Epithelial cell of esophagus (primary cell): ENCODE results near the gene RASSF3.
A peak's percentile ranks its signal among the peaks of the same experiment; 100 is the strongest.
"Not testable (repeated sequence)": the region's sequence is repeated elsewhere in the genome, so short reads cannot be mapped to it uniquely, and the experiment has no call there.

Experiments
- DNase-seq: peaks from one replicate; pipeline ENCODE4 v3.0.0; 2010; ENCODE audit warnings: low read depth
- H3K4me3 ChIP-seq: 2 replicates; pipeline ENCODE4 v1.5.1; 2011; ENCODE audit warnings: mild to moderate bottlenecking, low read length, control low read depth
- TF ChIP-seq, protein P1 (sequence below): IDR thresholded peaks from 2 replicates; pipeline ENCODE4 v1.5.1; 2011; ENCODE audit warnings: low read depth, mild to moderate bottlenecking, low read length, control low read depth, inconsistent platforms; ENCODE audit not compliant: insufficient read depth; ENCODE audit errors: missing control alignments

Gene RASSF3

GRCh38 chr12:64610660-64611340, 505 bp downstream of the RASSF3 start:
- TF ChIP-seq, protein P1, sequence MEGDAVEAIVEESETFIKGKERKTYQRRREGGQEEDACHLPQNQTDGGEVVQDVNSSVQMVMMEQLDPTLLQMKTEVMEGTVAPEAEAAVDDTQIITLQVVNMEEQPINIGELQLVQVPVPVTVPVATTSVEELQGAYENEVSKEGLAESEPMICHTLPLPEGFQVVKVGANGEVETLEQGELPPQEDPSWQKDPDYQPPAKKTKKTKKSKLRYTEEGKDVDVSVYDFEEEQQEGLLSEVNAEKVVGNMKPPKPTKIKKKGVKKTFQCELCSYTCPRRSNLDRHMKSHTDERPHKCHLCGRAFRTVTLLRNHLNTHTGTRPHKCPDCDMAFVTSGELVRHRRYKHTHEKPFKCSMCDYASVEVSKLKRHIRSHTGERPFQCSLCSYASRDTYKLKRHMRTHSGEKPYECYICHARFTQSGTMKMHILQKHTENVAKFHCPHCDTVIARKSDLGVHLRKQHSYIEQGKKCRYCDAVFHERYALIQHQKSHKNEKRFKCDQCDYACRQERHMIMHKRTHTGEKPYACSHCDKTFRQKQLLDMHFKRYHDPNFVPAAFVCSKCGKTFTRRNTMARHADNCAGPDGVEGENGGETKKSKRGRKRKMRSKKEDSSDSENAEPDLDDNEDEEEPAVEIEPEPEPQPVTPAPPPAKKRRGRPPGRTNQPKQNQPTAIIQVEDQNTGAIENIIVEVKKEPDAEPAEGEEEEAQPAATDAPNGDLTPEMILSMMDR: no peak
- DNase-seq: peak; percentile 38
- peak overlapping the region; percentile 65 for H3K4me3 ChIP-seq

- peak overlapping the region; percentile 65 for H3K4me3 ChIP-seq
- DNase-seq: peak; percentile 39
- TF ChIP-seq, protein P1: peak; percentile 5
Observed at GRCh38 chr12:64611341-64612284, 1.3 kb downstream of the RASSF3 start.

- TF ChIP-seq, protein P1: no peak
- no peak for DNase-seq
- no peak overlapping the region for H3K4me3 ChIP-seq
Observed at GRCh38 chr12:64612843-64613242, 2.5 kb downstream of the RASSF3 start.

GRCh38 chr12:64613775-64614398, 3.6 kb downstream of the RASSF3 start:
- DNase-seq: not testable (repeated sequence)

GRCh38 chr12:64616201-64616600, 5.9 kb downstream of the RASSF3 start:
- TF ChIP-seq, protein P1: no peak
- no peak for DNase-seq
- no peak overlapping the region for H3K4me3 ChIP-seq

More at GRCh38 chr12:64613775-64614398, 3.6 kb downstream of the RASSF3 start:
- H3K4me3 ChIP-seq: not testable (repeated sequence)

GRCh38 chr12:64618953-64619590, 8.8 kb downstream of the RASSF3 start:
- peak; percentile 33 for DNase-seq
- TF ChIP-seq, protein P1: no peak

More at GRCh38 chr12:64618953-64619590, 8.8 kb downstream of the RASSF3 start:
- no peak overlapping the region for H3K4me3 ChIP-seq
